T1000 (cell line): Measurements from ENCODE around the gene LRRC3C.
A peak's percentile ranks its signal among the peaks of the same experiment; 100 is the strongest.

ENCODE experiments used
- DNase-seq: peaks from one replicate; lab custom pipeline; 2025; ENCODE audit warnings: mixed read lengths; lab: John Stamatoyannopoulos, UW

Gene LRRC3C

GRCh38 chr17:39979893-39980350, 52.4 kb downstream of the LRRC3C start:
- DNase-seq: no peak

- peak; percentile 99 for DNase-seq
Observed at GRCh38 chr17:39980351-39981206, 53.0 kb downstream of the LRRC3C start, which contains the start of gene PSMD3. Gene PSMD3 (plus strand): TSS chr17:39980807. CDS start chr17:39980971, 164 bp downstream.

GRCh38 chr17:39981207-39981741, 53.7 kb downstream of the LRRC3C start:
- no peak for DNase-seq

DNA sequence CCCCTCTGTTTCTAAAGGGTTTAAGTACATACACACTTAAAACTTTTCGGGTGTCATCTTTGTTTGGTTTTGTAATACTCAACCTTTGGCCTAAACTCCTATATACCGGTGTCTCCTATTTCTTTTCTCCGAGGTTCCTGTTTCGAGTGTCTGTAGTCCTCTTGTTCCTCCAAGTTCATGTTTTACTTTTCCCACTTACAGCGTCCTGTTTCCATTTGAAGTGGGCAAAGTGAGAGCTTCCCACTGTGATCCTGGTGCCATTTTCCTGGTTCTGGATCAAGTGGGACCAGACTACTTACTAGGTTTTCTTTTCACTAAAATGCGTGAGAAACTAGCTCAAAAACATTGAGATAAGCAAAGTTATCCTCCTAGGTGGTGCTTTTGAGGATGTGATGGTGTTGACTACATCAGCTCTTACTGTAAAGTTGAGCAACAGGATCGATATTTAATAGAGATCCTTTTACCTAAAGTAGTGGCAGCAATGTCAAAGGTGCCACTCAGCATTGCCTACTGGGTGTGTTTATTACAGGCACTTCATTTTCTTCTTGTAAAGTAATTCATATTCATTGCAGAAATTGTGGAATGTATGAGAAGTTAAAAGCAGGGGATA, 54.3 kb downstream of the LRRC3C start:
- no peak for DNase-seq

GRCh38 chr17:39988206-39988810, 60.8 kb downstream of the LRRC3C start:
- DNase-seq: no peak

DNA sequence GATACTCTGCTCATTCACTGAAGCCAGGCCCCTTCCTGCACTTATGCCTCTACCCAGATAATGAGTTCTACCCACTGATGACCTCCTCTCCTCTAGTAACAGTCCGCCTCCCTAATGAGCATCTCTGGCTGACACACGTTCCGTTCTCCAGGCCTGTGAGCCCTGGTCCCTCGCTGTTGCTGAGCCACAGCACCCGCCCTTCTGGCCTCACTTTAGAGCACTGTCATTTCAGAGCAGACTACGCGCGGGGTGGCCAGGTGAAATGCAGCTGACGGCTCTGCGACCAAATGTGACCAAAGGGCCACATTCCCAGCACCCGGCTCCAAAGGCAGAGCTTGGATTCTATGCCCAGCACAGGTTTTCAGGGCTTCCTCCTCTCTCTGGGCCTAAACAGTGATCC, 66.9 kb downstream of the LRRC3C start:
- DNase-seq: no peak
